GM12891 (cell line): ENCODE results near the gene HOXD4.
A peak's percentile ranks its signal among the peaks of the same experiment; 100 is the strongest.

Source experiments
- DNase-seq: peaks from one replicate; pipeline ENCODE4 v3.0.0; 2011; ENCODE audit warnings: low spot score; ENCODE audit not compliant: insufficient read length
- FAIRE-seq: peaks from 2 replicates; lab custom pipeline; 2011; peaks lifted over from hg19 to GRCh38; lab: Jason Lieb, UNC
- PAX5 ChIP-seq: IDR thresholded peaks from 2 replicates; pipeline ENCODE4 v1.6.1; 2011; ENCODE audit warnings: low read length, moderate library complexity, mild to moderate bottlenecking; ENCODE audit not compliant: insufficient read depth, severe bottlenecking
- POLR2A ChIP-seq: IDR thresholded peaks from 2 replicates; pipeline ENCODE4 v1.6.1; 2011; ENCODE audit warnings: low read depth, low read length, control low read depth
- POLR2AphosphoS5 ChIP-seq: IDR thresholded peaks from 2 replicates; pipeline ENCODE4 v1.6.1; 2011; ENCODE audit warnings: low read depth, low read length, control low read depth
- POU2F2 ChIP-seq: IDR thresholded peaks from 2 replicates; pipeline ENCODE4 v1.6.1; 2011; ENCODE audit warnings: low read depth, mild to moderate bottlenecking, control low read depth, low read length, moderate library complexity
- SPI1 ChIP-seq: IDR thresholded peaks from 2 replicates; pipeline ENCODE4 v1.6.1; 2011; ENCODE audit warnings: low read depth, low read length, control low read depth
- TAF1 ChIP-seq: IDR thresholded peaks from 2 replicates; pipeline ENCODE4 v1.6.1; 2011; ENCODE audit warnings: low read depth, low read length, control low read depth

The HOXD4 gene

GRCh38 chr2:176189681-176190641, 38.6 kb downstream of the HOXD4 start:
- DNase-seq (no peak), FAIRE-seq (no peak)
- TF ChIP-seq POLR2A, result no peak
- TF ChIP-seq TAF1, result no peak
- TF ChIP-seq POU2F2, result no peak
- TF ChIP-seq POLR2AphosphoS5, result no peak
- no peak for TF ChIP-seq PAX5
- TF ChIP-seq SPI1, result no peak

- FAIRE-seq (no peak), DNase-seq (no peak)
- TF ChIP-seq POU2F2 (no peak), PAX5 (no peak), POLR2AphosphoS5 (no peak), TAF1 (no peak), SPI1 (no peak), POLR2A (no peak)
Observed at GRCh38 chr2:176192351-176192750, 41.0 kb downstream of the HOXD4 start.

GRCh38 chr2:176193048-176193447, 41.7 kb downstream of the HOXD4 start:
- no peak for DNase-seq
- TF ChIP-seq POLR2A (no peak), SPI1 (no peak), TAF1 (no peak), POLR2AphosphoS5 (no peak), POU2F2 (no peak), PAX5 (no peak)
- no peak for FAIRE-seq

DNA sequence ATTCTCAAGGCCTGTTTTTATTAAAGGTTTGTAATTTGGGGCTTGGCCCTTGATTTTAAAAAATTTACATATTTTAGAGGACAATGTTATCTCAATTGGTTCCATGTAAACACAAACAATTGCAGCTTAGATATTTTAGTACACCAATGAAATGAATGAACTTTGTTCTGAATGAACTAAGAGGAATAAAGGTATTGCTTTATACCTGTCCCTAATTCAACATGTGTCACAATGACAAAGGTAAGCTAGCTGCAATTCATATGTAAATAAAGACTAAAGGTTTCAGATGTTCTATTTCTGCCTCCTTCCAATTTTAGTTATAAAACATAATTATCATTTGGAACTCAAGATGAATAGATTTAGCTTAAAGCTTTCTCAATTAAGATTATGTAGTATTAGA, 48.6 kb downstream of the HOXD4 start:
- no peak for FAIRE-seq
- DNase-seq, result no peak
- TF ChIP-seq POLR2A, result no peak
- no peak for TF ChIP-seq POLR2AphosphoS5
- no peak for TF ChIP-seq POU2F2
- TF ChIP-seq SPI1, result no peak
- no peak for TF ChIP-seq TAF1
- no peak for TF ChIP-seq PAX5

GRCh38 chr2:176200971-176201370, 49.6 kb downstream of the HOXD4 start:
- TF ChIP-seq POU2F2 (no peak), SPI1 (no peak), PAX5 (no peak), POLR2A (no peak), TAF1 (no peak), POLR2AphosphoS5 (no peak)
- FAIRE-seq (peak; percentile 16), DNase-seq (no peak)

GRCh38 chr2:176202491-176202890, 51.1 kb downstream of the HOXD4 start:
- DNase-seq, result no peak
- no peak for FAIRE-seq
- no peak for TF ChIP-seq POLR2A
